DND-41 (cell line): ENCODE measurements around the gene GIPC3.

Experiments used
- EZH2 ChIP-seq: IDR thresholded peaks from 3 replicates; pipeline ENCODE4 v1.6.1; 2012; ENCODE audit warnings: borderline replicate concordance, low read depth, mild to moderate bottlenecking, moderate library complexity, low read length, inconsistent platforms; ENCODE audit not compliant: severe bottlenecking
- TF ChIP-seq, protein P1 (sequence below): IDR thresholded peaks from 2 replicates; pipeline ENCODE4 v1.5.1; 2012; ENCODE audit warnings: borderline replicate concordance, low read length, moderate library complexity, mild to moderate bottlenecking; ENCODE audit not compliant: poor library complexity, severe bottlenecking; ENCODE audit errors: extremely low read depth

DNA sequence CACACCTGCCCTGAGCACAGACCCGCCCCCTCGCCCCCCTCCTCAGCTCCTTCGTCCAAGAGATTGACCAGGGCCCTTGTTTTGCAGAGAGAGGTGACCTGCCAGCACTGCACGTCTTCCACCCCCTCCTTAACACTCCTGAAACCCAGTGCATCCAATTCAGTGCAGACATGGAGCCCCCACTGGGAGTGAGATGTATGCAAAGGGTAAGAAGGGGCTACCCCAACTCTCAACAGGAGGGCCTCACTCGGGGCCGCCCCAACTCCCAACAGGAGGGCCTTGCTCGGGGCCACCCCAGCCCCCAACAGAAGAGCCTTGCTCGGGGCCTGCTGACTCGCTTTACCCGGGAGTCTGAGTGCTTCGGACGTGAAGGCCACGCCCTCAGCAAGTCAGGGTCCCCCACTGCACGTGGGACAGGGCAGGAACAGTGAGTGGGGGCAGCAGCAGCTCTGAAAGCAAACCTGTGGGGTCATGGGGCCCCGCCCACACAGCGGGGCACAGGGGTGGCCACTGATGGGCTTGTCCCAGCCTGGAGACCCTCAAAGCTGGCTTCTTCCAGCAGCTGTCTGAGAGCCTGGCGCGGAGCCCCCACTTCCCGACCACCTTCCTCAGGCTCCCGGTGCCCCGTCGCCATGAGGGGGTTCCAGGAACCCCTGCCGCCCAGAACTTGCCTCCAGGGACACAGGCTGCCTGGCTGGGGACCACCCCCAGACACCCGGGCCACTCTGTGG is 35.7 kb downstream of the GIPC3 start:
- TF ChIP-seq, protein P1, sequence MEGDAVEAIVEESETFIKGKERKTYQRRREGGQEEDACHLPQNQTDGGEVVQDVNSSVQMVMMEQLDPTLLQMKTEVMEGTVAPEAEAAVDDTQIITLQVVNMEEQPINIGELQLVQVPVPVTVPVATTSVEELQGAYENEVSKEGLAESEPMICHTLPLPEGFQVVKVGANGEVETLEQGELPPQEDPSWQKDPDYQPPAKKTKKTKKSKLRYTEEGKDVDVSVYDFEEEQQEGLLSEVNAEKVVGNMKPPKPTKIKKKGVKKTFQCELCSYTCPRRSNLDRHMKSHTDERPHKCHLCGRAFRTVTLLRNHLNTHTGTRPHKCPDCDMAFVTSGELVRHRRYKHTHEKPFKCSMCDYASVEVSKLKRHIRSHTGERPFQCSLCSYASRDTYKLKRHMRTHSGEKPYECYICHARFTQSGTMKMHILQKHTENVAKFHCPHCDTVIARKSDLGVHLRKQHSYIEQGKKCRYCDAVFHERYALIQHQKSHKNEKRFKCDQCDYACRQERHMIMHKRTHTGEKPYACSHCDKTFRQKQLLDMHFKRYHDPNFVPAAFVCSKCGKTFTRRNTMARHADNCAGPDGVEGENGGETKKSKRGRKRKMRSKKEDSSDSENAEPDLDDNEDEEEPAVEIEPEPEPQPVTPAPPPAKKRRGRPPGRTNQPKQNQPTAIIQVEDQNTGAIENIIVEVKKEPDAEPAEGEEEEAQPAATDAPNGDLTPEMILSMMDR, result no peak
- TF ChIP-seq EZH2, result no peak
